PC-3 (cell line): ENCODE data around the gene HDGFL2.

ENCODE experiments used
- CTCF ChIP-seq: fragments of 300-600 bp; sonication (generic); conservative IDR thresholded peaks from 2 replicates; pipeline ENCODE4 v1.5.1; 2017; ENCODE audit warnings: antibody characterized with exemption, low read depth, mild to moderate bottlenecking, low read length
- EZH2 ChIP-seq: fragments of 300-600 bp; sonication (generic); IDR thresholded peaks from one replicate; pipeline ENCODE4 v1.6.1; 2017; ENCODE audit warnings: antibody characterized with exemption, mild to moderate bottlenecking, low read length; ENCODE audit not compliant: unreplicated experiment
- EZH2phosphoT487 ChIP-seq: fragments of 300-600 bp; sonication (generic); IDR thresholded peaks from 2 replicates; pipeline ENCODE4 v1.6.1; 2018; ENCODE audit warnings: mild to moderate bottlenecking, antibody characterized with exemption, low read length, borderline replicate concordance

GRCh38 chr19:4506449-4507149, 34.5 kb downstream of the HDGFL2 start:
- TF ChIP-seq CTCF (no peak), EZH2phosphoT487 (no peak), EZH2 (no peak)
